Measurements from ENCODE around the gene MIS12.

- TF ChIP-seq LEF1 (IDR thresholded peaks at IDR 0.05) (no peak), MTA1 (IDR thresholded peaks at IDR 0.05; ENCODE audit: borderline replicate concordance) (no peak), TARDBP (IDR thresholded peaks at IDR 0.05) (no peak), REST (IDR thresholded peaks at IDR 0.05; ENCODE audit: borderline replicate concordance) (no peak), REST (CRISPR knock-in tag; IDR thresholded peaks at IDR 0.05; ENCODE audit: low read depth) (no peak)
- TF ChIP-seq, protein P1, sequence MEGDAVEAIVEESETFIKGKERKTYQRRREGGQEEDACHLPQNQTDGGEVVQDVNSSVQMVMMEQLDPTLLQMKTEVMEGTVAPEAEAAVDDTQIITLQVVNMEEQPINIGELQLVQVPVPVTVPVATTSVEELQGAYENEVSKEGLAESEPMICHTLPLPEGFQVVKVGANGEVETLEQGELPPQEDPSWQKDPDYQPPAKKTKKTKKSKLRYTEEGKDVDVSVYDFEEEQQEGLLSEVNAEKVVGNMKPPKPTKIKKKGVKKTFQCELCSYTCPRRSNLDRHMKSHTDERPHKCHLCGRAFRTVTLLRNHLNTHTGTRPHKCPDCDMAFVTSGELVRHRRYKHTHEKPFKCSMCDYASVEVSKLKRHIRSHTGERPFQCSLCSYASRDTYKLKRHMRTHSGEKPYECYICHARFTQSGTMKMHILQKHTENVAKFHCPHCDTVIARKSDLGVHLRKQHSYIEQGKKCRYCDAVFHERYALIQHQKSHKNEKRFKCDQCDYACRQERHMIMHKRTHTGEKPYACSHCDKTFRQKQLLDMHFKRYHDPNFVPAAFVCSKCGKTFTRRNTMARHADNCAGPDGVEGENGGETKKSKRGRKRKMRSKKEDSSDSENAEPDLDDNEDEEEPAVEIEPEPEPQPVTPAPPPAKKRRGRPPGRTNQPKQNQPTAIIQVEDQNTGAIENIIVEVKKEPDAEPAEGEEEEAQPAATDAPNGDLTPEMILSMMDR (IDR thresholded peaks at IDR 0.05 in 2 of 3, conservative IDR thresholded peaks at IDR 0.05 in 1 of 3; ENCODE audit: insufficient read depth in 2 of 3, low read depth in 1 of 3, low read length in 3 of 3) = no peak
Observed at GRCh38 chr17:5472511-5472910, 13.9 kb upstream of the MIS12 start.

Measured in K562 (cell line).